MCF 10A (cell line): ENCODE measurements around the gene RELB. TPM values are rescaled to one million over a fixed set of nuclear protein-coding genes. Genes with fewer than 3 reads are reported as not detected.

Experiments used
- BruUV-seq: library from RNA; stranded (reverse); fragments of 400-500 nt; replicated peaks from 2 replicates; lab custom pipeline; 2021; lab: Mats Ljungman, UMichigan
- CTCF ChIA-PET: fragments of 300-600 bp; sonication (Branson Sonifier 250); formaldehyde crosslinking; extraction: SDS; loops from one replicate; lab custom pipeline; 2021; ENCODE audit warnings: antibody characterized with exemption, inconsistent platforms; lab: Yijun Ruan, JAX
- POLR2A ChIA-PET: fragments of 300-600, 350-650 bp; sonication (Branson Sonifier 250); formaldehyde crosslinking; extraction: SDS; loops from one replicate; lab custom pipeline; 2020; ENCODE audit warnings: antibody characterized with exemption, inconsistent platforms; lab: Yijun Ruan, JAX
- DNase-seq: peaks from one replicate; pipeline ENCODE4 v3.0.0-alpha.2; 2018; ENCODE audit not compliant: unreplicated experiment
- H3K27ac Mint-ChIP-seq: one replicate; pipeline ENCODE4 v1.8.0; 2022; ENCODE audit warnings: mild to moderate bottlenecking, low read depth, mixed read lengths; ENCODE audit not compliant: unreplicated experiment
- H3K27me3 Mint-ChIP-seq: one replicate; pipeline ENCODE4 v1.8.0; 2022; ENCODE audit warnings: mixed read lengths; ENCODE audit not compliant: insufficient read depth, unreplicated experiment
- H3K36me3 Mint-ChIP-seq: one replicate; pipeline ENCODE4 v1.8.0; 2022; ENCODE audit warnings: mild to moderate bottlenecking, moderate library complexity, mixed read lengths; ENCODE audit not compliant: insufficient read depth, unreplicated experiment
- H3K4me1 Mint-ChIP-seq: one replicate; pipeline ENCODE4 v1.8.0; 2022; ENCODE audit warnings: mixed read lengths; ENCODE audit not compliant: insufficient read depth, unreplicated experiment
- H3K4me3 Mint-ChIP-seq: one replicate; pipeline ENCODE4 v1.8.0; 2022; ENCODE audit warnings: mild to moderate bottlenecking, moderate library complexity, mixed read lengths; ENCODE audit not compliant: unreplicated experiment
- H3K9me3 Mint-ChIP-seq: one replicate; pipeline ENCODE4 v1.8.0; 2022; ENCODE audit warnings: mixed read lengths; ENCODE audit not compliant: unreplicated experiment
- intact Hi-C: fragments of 100-400 bp; cut with micrococcal nuclease; formaldehyde crosslinking; loops from 2 replicates; pipeline ENCODE4 v1.14.1; 2022
- total RNA-seq: library from RNA; stranded (reverse); gene quantifications from 2 replicates; pipeline ENCODE4 v1.2.3, GENCODE V29; 2022
- TF ChIP-seq, protein P1 (sequence below): fragments of 200-600 bp; IDR thresholded peaks from one replicate; pipeline ENCODE4 v1.8.0; 2022; ENCODE audit warnings: antibody characterized with exemption, mild to moderate bottlenecking; ENCODE audit not compliant: unreplicated experiment

Gene RELB
- total RNA-seq, 1 experiment from 2014 or later = 39.8 TPM

DNA sequence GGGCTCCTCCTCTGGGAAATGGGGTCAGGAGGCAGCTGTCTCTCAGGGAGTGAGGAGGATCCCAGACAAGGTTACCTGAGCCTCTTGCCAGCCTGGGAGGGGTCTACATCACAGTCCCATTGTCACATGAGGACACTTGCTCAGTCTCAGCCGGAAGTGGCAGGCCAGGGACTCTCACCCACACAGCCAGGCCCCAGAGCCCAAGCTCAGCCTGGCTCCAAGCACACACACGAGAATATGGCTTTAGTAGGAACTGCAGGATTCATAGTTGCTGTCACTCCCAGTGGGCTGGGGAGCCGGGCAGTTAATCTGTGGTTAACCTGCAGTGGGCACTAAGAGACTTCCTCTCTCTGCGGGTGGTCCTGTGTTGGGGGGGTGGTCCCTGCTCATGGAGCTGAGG lies 15.8 kb upstream of the RELB start:
- H3K27me3 Mint-ChIP-seq = no peaks in the 10 kb centered on the region
- H3K27ac Mint-ChIP-seq = no peak overlapping the region
- CTCF ChIA-PET = no interaction called here
- no peak overlapping the region for H3K4me3 Mint-ChIP-seq
- no peak for DNase-seq
- intact Hi-C loops = no loop called here
- TF ChIP-seq, protein P1, sequence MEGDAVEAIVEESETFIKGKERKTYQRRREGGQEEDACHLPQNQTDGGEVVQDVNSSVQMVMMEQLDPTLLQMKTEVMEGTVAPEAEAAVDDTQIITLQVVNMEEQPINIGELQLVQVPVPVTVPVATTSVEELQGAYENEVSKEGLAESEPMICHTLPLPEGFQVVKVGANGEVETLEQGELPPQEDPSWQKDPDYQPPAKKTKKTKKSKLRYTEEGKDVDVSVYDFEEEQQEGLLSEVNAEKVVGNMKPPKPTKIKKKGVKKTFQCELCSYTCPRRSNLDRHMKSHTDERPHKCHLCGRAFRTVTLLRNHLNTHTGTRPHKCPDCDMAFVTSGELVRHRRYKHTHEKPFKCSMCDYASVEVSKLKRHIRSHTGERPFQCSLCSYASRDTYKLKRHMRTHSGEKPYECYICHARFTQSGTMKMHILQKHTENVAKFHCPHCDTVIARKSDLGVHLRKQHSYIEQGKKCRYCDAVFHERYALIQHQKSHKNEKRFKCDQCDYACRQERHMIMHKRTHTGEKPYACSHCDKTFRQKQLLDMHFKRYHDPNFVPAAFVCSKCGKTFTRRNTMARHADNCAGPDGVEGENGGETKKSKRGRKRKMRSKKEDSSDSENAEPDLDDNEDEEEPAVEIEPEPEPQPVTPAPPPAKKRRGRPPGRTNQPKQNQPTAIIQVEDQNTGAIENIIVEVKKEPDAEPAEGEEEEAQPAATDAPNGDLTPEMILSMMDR = no peak
- H3K9me3 Mint-ChIP-seq = no peaks in the 10 kb centered on the region
- peaks cover 71% of the 10 kb centered on the region for H3K36me3 Mint-ChIP-seq
- BruUV-seq = no TSS peak
- POLR2A ChIA-PET = interaction anchor here (0.5 to 0.6 kb wide), 3 partner anchors 62 to 220 kb away, joined by 3 to 6 read pairs (median 4); no protein-coding TSS in a partner anchor
- H3K4me1 Mint-ChIP-seq = no peaks in the 10 kb centered on the region

DNA sequence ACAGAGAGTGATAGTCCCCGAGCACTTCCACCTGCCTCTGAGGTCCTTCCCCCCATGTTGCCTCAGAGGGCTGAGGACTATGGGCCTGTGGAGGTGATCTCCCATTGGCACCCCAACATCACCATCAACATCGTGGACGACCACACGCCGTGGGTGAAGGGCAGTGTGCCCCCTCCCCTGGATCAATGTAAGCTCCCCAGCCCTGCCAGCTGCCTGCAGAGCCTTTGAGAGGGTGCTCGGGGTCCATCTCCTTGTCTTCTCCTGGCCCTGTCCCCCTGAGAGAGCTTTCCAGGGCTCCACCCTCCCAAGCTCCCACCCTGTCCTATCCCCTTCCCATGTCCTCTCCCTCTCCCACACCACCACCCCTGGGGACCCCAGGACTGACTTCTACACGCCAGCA lies 14.9 kb upstream of the RELB start:
- no peak overlapping the region for H3K4me3 Mint-ChIP-seq
- TF ChIP-seq, protein P1 = no peak
- CTCF ChIA-PET = interaction anchor here (0.9 to 2.9 kb wide), 2 partner anchors 26 to 74 kb away, joined by 5 to 6 read pairs; no protein-coding TSS in a partner anchor
- no peaks in the 10 kb centered on the region for H3K9me3 Mint-ChIP-seq
- no peaks in the 10 kb centered on the region for H3K4me1 Mint-ChIP-seq
- no peak overlapping the region for H3K27ac Mint-ChIP-seq
- no TSS peak for BruUV-seq
- no peak for DNase-seq
- no peaks in the 10 kb centered on the region for H3K27me3 Mint-ChIP-seq
- intact Hi-C loops = no loop called here
- POLR2A ChIA-PET = interaction anchor here (0.6 to 1.4 kb wide), 2 partner anchors 28 to 219 kb away, joined by 3 to 6 read pairs; no protein-coding TSS in a partner anchor
- H3K36me3 Mint-ChIP-seq = peaks cover 75% of the 10 kb centered on the region

GRCh38 chr19:44987148-44987675 lies 14.1 kb upstream of the RELB start:
- Mint-ChIP-seq H3K27me3 (no peaks in the 10 kb centered on the region), H3K4me1 (no peaks in the 10 kb centered on the region), H3K4me3 (no peak overlapping the region), H3K9me3 (no peaks in the 10 kb centered on the region), H3K27ac (peak overlapping the region; percentile 51), H3K36me3 (peaks cover 75% of the 10 kb centered on the region)
- no peak for DNase-seq
- BruUV-seq = no TSS peak
- ChIA-PET CTCF (interaction anchor here (0.9 to 2.9 kb wide), 2 partner anchors 27 to 73 kb away, joined by 5 to 6 read pairs; no protein-coding TSS in a partner anchor), POLR2A (interaction anchor here (1.4 kb wide), 1 partner anchor 29 kb away, joined by 3 read pairs; no protein-coding TSS in a partner anchor)
- TF ChIP-seq, protein P1 = no peak
- intact Hi-C loops = no loop called here

GRCh38 chr19:44988273-44988672 lies 13.0 kb upstream of the RELB start:
- no peaks in the 10 kb centered on the region for H3K9me3 Mint-ChIP-seq
- intact Hi-C loops = no loop called here
- no peak for DNase-seq
- no peaks in the 10 kb centered on the region for H3K4me1 Mint-ChIP-seq
- H3K27ac Mint-ChIP-seq = no peak overlapping the region
- ChIA-PET CTCF (interaction anchor here (0.5 to 2.9 kb wide), 8 partner anchors 11 to 351 kb away, joined by 3 to 15 read pairs (median 4); no protein-coding TSS in a partner anchor), POLR2A (interaction anchor here (1.0 to 1.6 kb wide), 2 partner anchors 10 to 12 kb away, joined by 5 to 6 read pairs; no protein-coding TSS in a partner anchor)
- no peak overlapping the region for H3K4me3 Mint-ChIP-seq
- H3K36me3 Mint-ChIP-seq = peaks cover 72% of the 10 kb centered on the region
- TF ChIP-seq, protein P1 = no peak
- H3K27me3 Mint-ChIP-seq = no peaks in the 10 kb centered on the region
- BruUV-seq = no TSS peak
